ENCODE data around the gene SPRTN. TPM values are rescaled to one million over a fixed set of nuclear protein-coding genes. Genes with fewer than 3 reads are reported as not detected.

The SPRTN gene
- total and polyA plus RNA-seq, 2 donors (not counting 1 experiment from before 2014, with no cell fraction given): 3.5 to 13.4 TPM

- Histone ChIP-seq H2AFZ (ENCODE audit: insufficient read depth, low read depth, low read length, poor library complexity, severe bottlenecking) (no peak overlapping the region), H3K9me3 (ENCODE audit: control extremely low read depth in 1 of 3, control insufficient read depth in 2 of 3, insufficient read depth in 1 of 3, low read length in 2 of 3) (no peaks in the 10 kb centered on the region), H3K27me3 (replicated peaks in 1 of 4; ENCODE audit: control extremely low read depth in 1 of 4, control insufficient read depth in 3 of 4, insufficient read depth in 4 of 4, low read length in 3 of 4) (no peaks in the 10 kb centered on the region), H4K20me1 (ENCODE audit: control insufficient read depth, insufficient read depth, low read length, poor library complexity, severe bottlenecking) (peaks cover 13% of the 10 kb centered on the region), H3K9ac (ENCODE audit: low read length) (no peak overlapping the region), H3K4me2 (replicated peaks; ENCODE audit: low read depth, low read length, poor library complexity, severe bottlenecking) (no peak overlapping the region), H3K4me3 (ENCODE audit: control extremely low read depth in 1 of 5, extremely low read depth in 1 of 5, insufficient read depth in 1 of 5, low read depth in 2 of 5, low read length in 4 of 5) (no peak overlapping the region), H3K27ac (ENCODE audit: low read length in 2 of 2) (no peak overlapping the region), H3K36me3 (replicated peaks in 1 of 2; ENCODE audit: control extremely low read depth in 1 of 2, control insufficient read depth in 1 of 2, extremely low read depth in 1 of 2, insufficient read depth in 2 of 2, low read length in 1 of 2) (peaks cover 2 to 6% of the 10 kb centered on the region in 2 experiments), H3K79me2 (ENCODE audit: control insufficient read depth, insufficient read depth, low read length) (peaks cover 10% of the 10 kb centered on the region), H3K4me1 (ENCODE audit: control insufficient read depth in 2 of 2, insufficient read depth in 2 of 2, low read length in 2 of 2) (no peaks in the 10 kb centered on the region)
- POLR2A ChIA-PET: no interaction called here
- no CpG with 5 or more reads among the region's 5 CpGs for WGBS (ENCODE audit: insufficient coverage)
- H3K9me3 Mint-ChIP-seq (ENCODE audit: insufficient read depth): no peaks in the 10 kb centered on the region
- no peak for DNase-seq
- no peak overlapping the region for H3K4me3 Mint-ChIP-seq
- no peak for ATAC-seq (ENCODE audit: low read depth)
- H3K4me1 Mint-ChIP-seq: peaks cover 19% of the 10 kb centered on the region
- H3K27ac Mint-ChIP-seq: no peak overlapping the region
- CTCF ChIA-PET: no interaction called here
- TF ChIP-seq EZH2 (IDR thresholded peaks at IDR 0.05; ENCODE audit: borderline replicate concordance, insufficient read depth, low read depth, low read length, poor library complexity, severe bottlenecking) (no peak), CTCF (IDR thresholded peaks at IDR 0.05) (no peak)
- no peaks in the 10 kb centered on the region for H3K27me3 Mint-ChIP-seq
- intact Hi-C loops (cut with micrococcal nuclease): no loop called here
These were observed 10.5 kb upstream of the SPRTN start for GRCh38 chr1:231327617-231328016.

GRCh38 chr1:231329483-231329882 is 8.6 kb upstream of the SPRTN start:
- no peaks in the 10 kb centered on the region for H3K27me3 Mint-ChIP-seq
- H3K9me3 Mint-ChIP-seq (ENCODE audit: insufficient read depth): no peaks in the 10 kb centered on the region
- TF ChIP-seq EZH2 (IDR thresholded peaks at IDR 0.05; ENCODE audit: borderline replicate concordance, insufficient read depth, low read depth, low read length, poor library complexity, severe bottlenecking): no peak
- Histone ChIP-seq H3K27ac (ENCODE audit: low read length in 2 of 2) (no peak overlapping the region), H3K4me1 (ENCODE audit: control insufficient read depth in 2 of 2, insufficient read depth in 2 of 2, low read length in 2 of 2) (peaks cover 9 to 19% of the 10 kb centered on the region in 2 donors), H2AFZ (ENCODE audit: insufficient read depth, low read depth, low read length, poor library complexity, severe bottlenecking) (no peak overlapping the region), H3K4me3 (ENCODE audit: control extremely low read depth in 1 of 5, extremely low read depth in 1 of 5, insufficient read depth in 1 of 5, low read depth in 2 of 5, low read length in 4 of 5) (no peak overlapping the region), H3K9ac (ENCODE audit: low read length) (no peak overlapping the region), H4K20me1 (ENCODE audit: control insufficient read depth, insufficient read depth, low read length, poor library complexity, severe bottlenecking) (peaks cover 17% of the 10 kb centered on the region), H3K36me3 (replicated peaks in 1 of 2; ENCODE audit: control extremely low read depth in 1 of 2, control insufficient read depth in 1 of 2, extremely low read depth in 1 of 2, insufficient read depth in 2 of 2, low read length in 1 of 2) (peaks cover 6% of the 10 kb centered on the region in 2 experiments), H3K9me3 (ENCODE audit: control extremely low read depth in 1 of 3, control insufficient read depth in 2 of 3, insufficient read depth in 1 of 3, low read length in 2 of 3) (no peaks in the 10 kb centered on the region), H3K4me2 (replicated peaks; ENCODE audit: low read depth, low read length, poor library complexity, severe bottlenecking) (no peak overlapping the region), H3K27me3 (replicated peaks in 1 of 4; ENCODE audit: control extremely low read depth in 1 of 4, control insufficient read depth in 3 of 4, insufficient read depth in 4 of 4, low read length in 3 of 4) (no peaks in the 10 kb centered on the region), H3K79me2 (ENCODE audit: control insufficient read depth, insufficient read depth, low read length) (peaks cover 25% of the 10 kb centered on the region)
- H3K4me1 Mint-ChIP-seq: peaks cover 35% of the 10 kb centered on the region
- ChIA-PET POLR2A (interaction anchor here (0.7 kb wide), 1 partner anchor 1779 kb away, joined by 3 read pairs; no protein-coding TSS in a partner anchor), CTCF (no interaction called here)
- no peak overlapping the region for H3K27ac Mint-ChIP-seq
- WGBS (ENCODE audit: insufficient coverage): 94% methylated on average over 4 of the region's 7 CpGs
- DNase-seq (no peak), ATAC-seq (ENCODE audit: low read depth) (no peak)
- intact Hi-C loops (cut with micrococcal nuclease): no loop called here
- H3K4me3 Mint-ChIP-seq: no peak overlapping the region
